Measurements from ENCODE around the gene PREB. TPM values are rescaled to one million over a fixed set of nuclear protein-coding genes. Genes with fewer than 3 reads are reported as not detected.
"Not testable (repeated sequence)": the region's sequence is repeated elsewhere in the genome, so short reads cannot be mapped to it uniquely, and the experiment has no call there.

PREB gene
- total and polyA plus RNA-seq, 4 donors: 25.8 to 66.8 (median 43.5) TPM

DNA sequence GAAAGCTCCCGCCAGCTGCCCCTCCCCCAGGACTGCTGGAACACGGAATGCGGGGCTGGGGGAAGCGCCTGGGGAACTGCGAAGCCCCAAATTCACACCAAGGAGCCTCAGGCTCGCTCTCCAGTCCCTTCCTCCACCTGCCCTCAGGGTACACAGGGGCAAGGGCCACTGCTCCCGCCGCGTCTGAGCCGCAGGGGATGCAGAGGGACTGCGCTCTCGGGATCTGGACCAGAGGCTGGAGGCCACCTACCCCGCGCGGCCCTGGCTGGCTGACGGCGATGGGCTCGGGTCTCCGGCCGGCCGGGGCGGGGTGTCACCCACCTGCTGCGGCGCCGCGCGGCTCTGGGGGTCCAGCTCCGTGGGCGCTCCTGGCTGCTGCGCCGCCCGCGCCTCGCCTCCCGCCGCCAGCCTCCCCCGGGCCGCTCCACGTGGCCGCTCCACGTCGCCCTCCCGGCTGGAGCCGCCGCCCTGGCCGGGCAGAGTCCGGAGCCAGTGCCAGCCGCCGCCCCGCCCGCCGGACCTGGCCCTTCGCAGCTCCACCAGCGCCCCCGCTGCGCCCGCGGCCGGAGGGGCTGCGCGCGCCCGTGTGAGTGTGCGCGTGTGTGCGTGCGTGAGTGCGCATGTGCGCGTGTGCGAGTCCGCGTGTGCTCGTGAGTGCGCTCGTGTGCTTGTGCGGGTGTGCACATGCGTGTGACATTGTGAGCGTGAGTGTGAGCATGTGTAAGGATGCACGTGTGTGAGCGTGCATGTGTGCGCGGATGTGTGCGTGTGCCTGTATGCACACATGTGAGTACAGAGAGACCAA lies 15.7 kb downstream of the PREB start, which contains the start of gene CGREF1:
Gene CGREF1, minus strand, starts transcription at position 604 of the 805 bp plus-strand sequence. CDS start 14,762 bp downstream, outside the sequence.
- Histone ChIP-seq H3K4me1 (ENCODE audit: control insufficient read depth in 5 of 5, insufficient read depth in 5 of 5, low read length in 5 of 5) (peaks cover 0 to 13% (median 4%) of the 10 kb centered on the region in 5 donors), H3K27ac (ENCODE audit: low read depth in 1 of 2, low read length in 1 of 2) (no peak within 1 kb of the TSS), H3K27me3 (ENCODE audit: control insufficient read depth in 3 of 3, insufficient read depth in 3 of 3, low read length in 2 of 3) (peaks cover 0 to 39% (median 39%) of the 10 kb centered on the region in 3 donors), H3K4me3 (peak within 1 kb of the TSS; percentile 20), H3K9ac (ENCODE audit: insufficient read depth in 1 of 2, low read length in 2 of 2) (no peak within 1 kb of the TSS), H3K9me3 (ENCODE audit: control insufficient read depth in 4 of 4, insufficient read depth in 3 of 4, low read length in 3 of 4) (peaks cover 0 to 2% (median 0%) of the 10 kb centered on the region in 4 donors), H3K36me3 (ENCODE audit: control insufficient read depth in 4 of 4, insufficient read depth in 4 of 4, low read length in 4 of 4) (no peaks in the 10 kb centered on the region)
- TF ChIP-seq, protein P1, sequence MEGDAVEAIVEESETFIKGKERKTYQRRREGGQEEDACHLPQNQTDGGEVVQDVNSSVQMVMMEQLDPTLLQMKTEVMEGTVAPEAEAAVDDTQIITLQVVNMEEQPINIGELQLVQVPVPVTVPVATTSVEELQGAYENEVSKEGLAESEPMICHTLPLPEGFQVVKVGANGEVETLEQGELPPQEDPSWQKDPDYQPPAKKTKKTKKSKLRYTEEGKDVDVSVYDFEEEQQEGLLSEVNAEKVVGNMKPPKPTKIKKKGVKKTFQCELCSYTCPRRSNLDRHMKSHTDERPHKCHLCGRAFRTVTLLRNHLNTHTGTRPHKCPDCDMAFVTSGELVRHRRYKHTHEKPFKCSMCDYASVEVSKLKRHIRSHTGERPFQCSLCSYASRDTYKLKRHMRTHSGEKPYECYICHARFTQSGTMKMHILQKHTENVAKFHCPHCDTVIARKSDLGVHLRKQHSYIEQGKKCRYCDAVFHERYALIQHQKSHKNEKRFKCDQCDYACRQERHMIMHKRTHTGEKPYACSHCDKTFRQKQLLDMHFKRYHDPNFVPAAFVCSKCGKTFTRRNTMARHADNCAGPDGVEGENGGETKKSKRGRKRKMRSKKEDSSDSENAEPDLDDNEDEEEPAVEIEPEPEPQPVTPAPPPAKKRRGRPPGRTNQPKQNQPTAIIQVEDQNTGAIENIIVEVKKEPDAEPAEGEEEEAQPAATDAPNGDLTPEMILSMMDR (IDR thresholded peaks at IDR 0.05; ENCODE audit: control extremely low read depth, extremely low read depth): no peak
- ATAC-seq (ENCODE audit: insufficient read depth, low FRiP score) (no peak), DNase-seq (no peak)
- 3 to 5% methylated on average over 67 to 84 of the region's 84 CpGs for WGBS, 2 donors

DNA sequence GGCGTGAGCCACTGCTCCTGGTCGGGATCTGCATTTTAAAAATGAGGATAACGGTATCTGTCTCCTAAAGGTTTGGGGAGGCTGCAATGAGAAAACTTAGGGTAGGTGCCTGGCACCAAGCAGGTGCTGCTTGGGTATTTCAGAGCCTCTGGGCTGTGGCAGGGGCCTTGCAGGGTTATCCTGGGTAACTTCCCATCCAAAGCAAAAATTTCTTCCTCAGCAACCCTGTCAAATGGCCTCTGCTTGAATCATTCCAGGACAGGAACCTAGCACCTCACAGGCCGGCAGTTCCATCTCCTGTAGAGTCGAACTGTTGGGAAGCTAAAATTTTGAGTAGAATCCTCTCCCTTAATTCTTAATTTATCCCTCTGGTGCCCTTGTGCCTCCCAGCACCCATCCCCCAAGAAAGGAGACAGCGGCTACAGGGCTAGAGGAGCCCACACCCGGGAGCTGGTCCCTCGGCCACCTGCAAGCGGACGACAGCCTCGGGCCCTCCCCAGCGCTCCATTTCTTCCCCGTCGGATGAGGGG lies 16.4 kb downstream of the PREB start:
- TF ChIP-seq, protein P1 (IDR thresholded peaks at IDR 0.05; ENCODE audit: control extremely low read depth, extremely low read depth): no peak
- H3K27ac ChIP-seq (ENCODE audit: low read depth in 1 of 2, low read length in 1 of 2): no peak overlapping the region
- H3K4me3 ChIP-seq: no peak overlapping the region
- peaks cover 0 to 2% (median 0%) of the 10 kb centered on the region in 4 donors for H3K9me3 ChIP-seq (ENCODE audit: control insufficient read depth in 4 of 4, insufficient read depth in 3 of 4, low read length in 3 of 4)
- H3K4me1 ChIP-seq (ENCODE audit: control insufficient read depth in 5 of 5, insufficient read depth in 5 of 5, low read length in 5 of 5): peaks cover 0 to 9% (median 4%) of the 10 kb centered on the region in 5 donors
- WGBS, 2 donors: 26% methylated on average over 14 of the region's 14 CpGs
- H3K27me3 ChIP-seq (ENCODE audit: control insufficient read depth in 3 of 3, insufficient read depth in 3 of 3, low read length in 2 of 3): peaks cover 0 to 39% (median 39%) of the 10 kb centered on the region in 3 donors
- ATAC-seq (ENCODE audit: insufficient read depth, low FRiP score) (no peak), DNase-seq (no peak)
- no peaks in the 10 kb centered on the region for H3K36me3 ChIP-seq (ENCODE audit: control insufficient read depth in 4 of 4, insufficient read depth in 4 of 4, low read length in 4 of 4)
- no peak overlapping the region for H3K9ac ChIP-seq (ENCODE audit: insufficient read depth in 1 of 2, low read length in 2 of 2)

DNA sequence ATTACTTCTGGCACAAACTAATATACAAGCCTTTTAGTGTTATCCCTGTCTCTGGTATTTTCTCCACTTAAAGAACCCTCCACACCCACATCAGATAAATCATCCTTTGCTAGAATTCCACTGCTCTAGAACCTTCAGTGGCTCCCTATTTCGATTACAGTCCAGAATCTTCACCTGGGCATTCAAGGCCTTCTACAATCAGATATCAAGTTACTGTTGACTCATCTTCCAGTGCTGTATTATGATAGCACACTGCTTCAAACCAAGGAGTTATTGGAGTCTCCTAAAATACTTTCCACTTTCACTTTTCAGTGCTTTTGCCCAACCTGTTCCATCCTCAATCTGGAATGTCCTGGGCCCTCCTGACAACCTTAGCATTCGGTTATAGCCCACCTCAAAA lies 18.9 kb downstream of the PREB start:
- Histone ChIP-seq H3K9me3 (ENCODE audit: control insufficient read depth in 4 of 4, insufficient read depth in 3 of 4, low read length in 3 of 4) (peaks cover 0 to 2% (median 0%) of the 10 kb centered on the region in 4 donors), H3K27ac (ENCODE audit: low read depth in 1 of 2, low read length in 1 of 2) (no peak overlapping the region), H3K4me3 (no peak overlapping the region), H3K9ac (ENCODE audit: insufficient read depth in 1 of 2, low read length in 2 of 2) (no peak overlapping the region), H3K36me3 (ENCODE audit: control insufficient read depth in 4 of 4, insufficient read depth in 4 of 4, low read length in 4 of 4) (no peaks in the 10 kb centered on the region), H3K27me3 (ENCODE audit: control insufficient read depth in 3 of 3, insufficient read depth in 3 of 3, low read length in 2 of 3) (peaks cover 0 to 29% (median 29%) of the 10 kb centered on the region in 3 donors), H3K4me1 (ENCODE audit: control insufficient read depth in 5 of 5, insufficient read depth in 5 of 5, low read length in 5 of 5) (peaks cover 0 to 9% (median 4%) of the 10 kb centered on the region in 5 donors)
- ATAC-seq (ENCODE audit: insufficient read depth, low FRiP score) (no peak), DNase-seq (no peak)
- TF ChIP-seq, protein P1 (IDR thresholded peaks at IDR 0.05; ENCODE audit: control extremely low read depth, extremely low read depth): no peak
- WGBS, 2 donors: 67 to 82% methylated on average over 2 of the region's 2 CpGs

DNA sequence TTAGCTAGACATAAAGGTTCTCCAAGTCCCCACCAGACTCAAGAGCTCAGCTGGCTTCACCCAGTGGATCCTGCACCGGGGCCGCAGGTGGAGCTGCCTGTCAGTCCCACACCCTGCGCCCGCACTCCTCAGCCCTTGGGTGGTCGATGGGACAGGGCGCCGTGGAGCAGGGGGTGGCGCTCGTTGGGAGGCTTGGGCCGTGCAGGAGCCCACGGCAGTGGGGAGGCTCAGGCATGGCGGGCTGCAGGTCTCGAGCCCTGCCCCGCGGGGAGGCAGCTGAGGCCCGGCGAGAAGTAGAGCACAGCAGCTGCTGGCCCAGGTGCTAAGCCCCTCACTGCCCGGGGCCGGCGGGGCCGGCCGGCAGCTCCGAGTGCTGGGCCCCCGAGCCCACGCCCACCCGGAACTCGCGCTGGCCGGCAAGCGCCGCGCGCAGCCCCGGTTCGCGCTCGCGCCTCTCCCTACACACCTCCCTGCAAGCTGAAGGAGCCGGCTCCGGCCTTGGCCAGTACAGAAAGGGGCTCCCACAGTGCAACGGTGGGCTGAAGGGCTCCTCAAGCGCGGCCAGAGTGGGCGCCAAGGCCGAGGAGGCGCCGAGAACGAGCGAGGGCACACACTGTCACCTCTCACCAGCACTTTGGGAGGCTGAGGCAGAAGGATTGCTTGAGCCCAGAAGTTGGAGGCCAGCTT lies 22.9 kb downstream of the PREB start:
- H3K4me1 ChIP-seq (ENCODE audit: control insufficient read depth in 5 of 5, insufficient read depth in 5 of 5, low read length in 5 of 5); H3K27ac ChIP-seq (ENCODE audit: low read depth in 1 of 2, low read length in 1 of 2); H3K36me3 ChIP-seq (ENCODE audit: control insufficient read depth in 4 of 4, insufficient read depth in 4 of 4, low read length in 4 of 4); ATAC-seq (ENCODE audit: insufficient read depth, low FRiP score); H3K9me3 ChIP-seq (ENCODE audit: control insufficient read depth in 4 of 4, insufficient read depth in 3 of 4, low read length in 3 of 4); DNase-seq; H3K27me3 ChIP-seq (ENCODE audit: control insufficient read depth in 3 of 3, insufficient read depth in 3 of 3, low read length in 2 of 3); H3K9ac ChIP-seq (ENCODE audit: insufficient read depth in 1 of 2, low read length in 2 of 2); H3K4me3 ChIP-seq: not testable (repeated sequence)
- 92 to 96% methylated on average over 45 to 49 of the region's 49 CpGs for WGBS, 2 donors

DNA sequence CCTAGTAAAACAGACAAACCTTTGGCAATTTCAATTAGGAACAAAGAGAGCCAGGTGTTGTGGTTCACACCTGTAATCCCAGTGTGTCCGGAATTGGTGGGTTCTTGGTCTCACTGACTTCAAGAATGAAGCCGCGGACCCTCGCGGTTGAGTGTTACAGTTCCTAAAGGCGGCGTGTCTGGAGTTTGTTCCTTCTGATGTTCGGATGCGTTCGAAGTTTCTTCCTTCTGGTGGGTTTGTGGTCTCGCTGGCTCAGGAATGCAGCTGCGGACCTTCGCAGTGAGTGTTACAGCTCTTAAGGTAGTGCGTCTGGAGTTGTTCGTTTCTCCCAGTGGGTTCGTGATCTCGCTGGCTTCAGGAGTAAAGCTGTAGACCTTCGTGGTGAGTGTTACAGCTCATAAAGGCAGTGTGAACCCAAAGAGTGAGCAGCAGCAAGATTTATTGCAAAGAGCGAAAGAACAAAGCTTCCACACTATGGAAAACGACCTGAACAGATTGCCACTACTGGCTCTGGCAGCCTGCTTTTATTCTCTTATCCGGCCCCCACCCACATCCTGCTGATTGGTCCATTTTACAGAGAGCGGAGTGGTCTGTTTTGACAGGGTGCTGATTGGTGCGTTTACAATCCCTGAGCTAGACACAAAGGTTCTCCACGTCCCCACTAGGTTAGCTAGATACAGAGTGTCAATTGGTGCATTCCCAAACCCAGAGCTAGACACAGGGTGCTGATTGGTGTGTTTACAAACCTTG lies 23.7 kb downstream of the PREB start:
- H3K9ac ChIP-seq (ENCODE audit: insufficient read depth in 1 of 2, low read length in 2 of 2); H3K36me3 ChIP-seq (ENCODE audit: control insufficient read depth in 4 of 4, insufficient read depth in 4 of 4, low read length in 4 of 4); H3K9me3 ChIP-seq (ENCODE audit: control insufficient read depth in 4 of 4, insufficient read depth in 3 of 4, low read length in 3 of 4); H3K4me1 ChIP-seq (ENCODE audit: control insufficient read depth in 5 of 5, insufficient read depth in 5 of 5, low read length in 5 of 5); H3K27me3 ChIP-seq (ENCODE audit: control insufficient read depth in 3 of 3, insufficient read depth in 3 of 3, low read length in 2 of 3); H3K4me3 ChIP-seq; ATAC-seq (ENCODE audit: insufficient read depth, low FRiP score); H3K27ac ChIP-seq (ENCODE audit: low read depth in 1 of 2, low read length in 1 of 2); DNase-seq: not testable (repeated sequence)
- WGBS, 2 donors: 85 to 89% methylated on average over 24 of the region's 24 CpGs

All from lung (tissue), 12 donors.